Activated naive CD4-positive, alpha-beta T cell treated with anti-CD3 and anti-CD28 coated beads for 36 hours (primary cell): ENCODE results near the gene TATDN3. TPM values are rescaled to one million over a fixed set of nuclear protein-coding genes. Genes with fewer than 3 reads are reported as not detected.
A peak's percentile ranks its signal among the peaks of the same experiment; 100 is the strongest.

Experiments used
- CTCF ChIA-PET: fragments of 350-600 bp; sonication (Branson Sonifier 250); formaldehyde crosslinking; loops from one replicate; lab custom pipeline; 2021; ENCODE audit warnings: antibody characterized with exemption; lab: Charles Lee
- DNase-seq: peaks from one replicate; pipeline ENCODE4 v3.0.0-alpha.2; 2020
- H3K27ac Mint-ChIP-seq: one replicate; pipeline ENCODE4 v1.8.0; 2021; ENCODE audit warnings: mild to moderate bottlenecking, mixed read lengths
- H3K27me3 Mint-ChIP-seq: one replicate; pipeline ENCODE4 v1.8.0; 2021; ENCODE audit warnings: low read depth, mixed read lengths
- H3K36me3 Mint-ChIP-seq: one replicate; pipeline ENCODE4 v1.8.0; 2021; ENCODE audit warnings: low read depth, mixed read lengths
- H3K4me1 Mint-ChIP-seq: one replicate; pipeline ENCODE4 v1.8.0; 2021; ENCODE audit warnings: low read depth, mixed read lengths
- H3K4me3 Mint-ChIP-seq: one replicate; pipeline ENCODE4 v1.8.0; 2021; ENCODE audit warnings: mild to moderate bottlenecking, moderate library complexity, mixed read lengths
- H3K9me3 Mint-ChIP-seq: one replicate; pipeline ENCODE4 v1.8.0; 2021; ENCODE audit warnings: mixed read lengths
- intact Hi-C: fragments of 100-400 bp; cut with micrococcal nuclease; formaldehyde crosslinking; loops from one replicate; pipeline ENCODE4 v1.15.1; 2023
- total RNA-seq, 2 experiments: library from RNA; stranded (reverse); gene quantifications; one replicate each; pipeline ENCODE4 v1.2.3, GENCODE V29; 2021

The TATDN3 gene, protein sequence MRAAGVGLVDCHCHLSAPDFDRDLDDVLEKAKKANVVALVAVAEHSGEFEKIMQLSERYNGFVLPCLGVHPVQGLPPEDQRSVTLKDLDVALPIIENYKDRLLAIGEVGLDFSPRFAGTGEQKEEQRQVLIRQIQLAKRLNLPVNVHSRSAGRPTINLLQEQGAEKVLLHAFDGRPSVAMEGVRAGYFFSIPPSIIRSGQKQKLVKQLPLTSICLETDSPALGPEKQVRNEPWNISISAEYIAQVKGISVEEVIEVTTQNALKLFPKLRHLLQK
- total RNA-seq: 10 to 100 TPM; 14.9 to 16.9 TPM

DNA sequence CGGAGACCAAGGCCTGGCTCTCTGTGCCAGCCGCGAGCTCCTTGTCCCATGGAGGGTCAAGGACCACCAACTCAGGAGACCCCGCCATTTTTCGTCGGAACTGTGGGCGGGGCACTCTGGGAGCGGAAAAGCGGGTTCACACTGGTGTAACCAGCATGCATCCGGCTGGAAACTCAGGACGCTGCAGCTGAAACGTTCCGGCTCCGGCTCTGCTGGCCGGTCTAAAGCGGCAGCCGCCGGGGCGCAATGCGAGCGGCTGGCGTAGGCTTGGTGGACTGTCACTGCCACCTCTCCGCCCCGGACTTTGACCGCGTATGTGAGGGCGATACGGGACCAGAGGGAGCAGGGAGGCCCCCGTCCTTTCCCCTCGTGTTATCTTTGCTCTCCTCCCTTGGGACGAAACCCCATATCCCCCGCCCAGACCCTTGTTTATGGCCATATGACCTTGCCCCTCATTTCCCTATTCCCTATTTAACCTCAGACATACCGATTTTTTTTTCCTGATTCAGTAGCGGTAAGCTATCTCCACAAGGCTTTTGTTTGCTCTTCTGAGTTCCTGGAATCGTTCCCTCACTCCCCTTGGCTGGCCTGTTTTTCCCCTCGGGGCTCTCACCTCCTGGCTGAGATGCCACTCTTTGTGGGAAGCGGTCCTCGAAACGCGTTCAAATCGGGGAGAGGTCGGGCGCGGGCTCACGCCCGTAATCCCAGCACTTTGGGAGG, at the start of gene TATDN3, which contains the start of gene NSL1:
Gene TATDN3 (plus strand): TSS at position 219 of the 720 bp plus-strand sequence. CDS start 28 bp downstream, at position 247.
Gene NSL1 (minus strand): TSS at position 102 of the 720 bp plus-strand sequence. CDS start 14 bp downstream, at position 88.
- H3K9me3 Mint-ChIP-seq: no peaks in the 10 kb centered on the region
- peaks cover 33% of the 10 kb centered on the region for H3K4me1 Mint-ChIP-seq
- H3K27me3 Mint-ChIP-seq: no peaks in the 10 kb centered on the region
- H3K4me3 Mint-ChIP-seq: peak within 1 kb of the TSS; percentile 99
- H3K36me3 Mint-ChIP-seq: peaks cover 9% of the 10 kb centered on the region
- CTCF ChIA-PET: interaction anchor here (0.6 to 1.7 kb wide), 9 partner anchors 10 to 221 kb away, joined by 3 to 8 read pairs (median 3); partner anchors contain the start of genes BATF3 and FLVCR1
- peak within 1 kb of the TSS; percentile 90 for H3K27ac Mint-ChIP-seq
- intact Hi-C loops: loop anchor here (1.0 to 5.0 kb wide), 12 partner anchors 41 to 1535 kb away; partner anchors contain the start of genes ANGEL2, ATF3, DTL and FLVCR1
- DNase-seq: peak; percentile 94

DNA sequence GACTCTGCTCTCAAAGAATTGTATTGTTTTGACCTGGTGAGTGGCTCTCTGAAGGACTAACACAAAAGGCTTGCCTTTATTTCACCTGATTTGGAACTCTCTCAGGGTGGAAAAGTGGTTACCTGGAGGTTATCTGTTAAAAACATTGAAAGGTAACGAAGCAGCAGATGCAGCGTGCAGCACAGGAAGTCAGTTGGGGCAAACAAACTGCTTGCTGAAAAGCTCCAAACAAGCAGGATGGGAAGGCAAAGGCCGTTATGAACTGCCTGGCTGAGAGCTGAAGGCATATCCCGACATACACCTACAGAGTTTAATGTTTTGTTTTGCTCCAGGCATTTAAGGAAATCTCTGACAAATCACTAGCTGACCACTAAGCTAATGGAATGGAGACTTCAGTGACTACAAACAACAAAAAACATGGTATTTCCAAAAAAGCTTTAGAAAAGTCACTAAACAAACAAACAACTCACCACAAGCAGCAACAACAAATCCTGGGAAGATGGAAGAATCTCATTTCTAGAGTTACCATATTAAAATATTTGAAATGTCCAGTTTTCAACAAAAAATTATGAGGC, 47.7 kb upstream of the TATDN3 start:
- Mint-ChIP-seq H3K27me3 (no peaks in the 10 kb centered on the region), H3K36me3 (peaks cover 11% of the 10 kb centered on the region), H3K27ac (no peak overlapping the region), H3K4me1 (peaks cover 40% of the 10 kb centered on the region), H3K9me3 (peaks cover 10% of the 10 kb centered on the region), H3K4me3 (peak overlapping the region; percentile 0)
- CTCF ChIA-PET: interaction anchor here (0.6 to 1.9 kb wide), 4 partner anchors 9 to 132 kb away, joined by 3 to 7 read pairs (median 4); no protein-coding TSS in a partner anchor
- intact Hi-C loops: no loop called here
- peak; percentile 35 for DNase-seq

DNA sequence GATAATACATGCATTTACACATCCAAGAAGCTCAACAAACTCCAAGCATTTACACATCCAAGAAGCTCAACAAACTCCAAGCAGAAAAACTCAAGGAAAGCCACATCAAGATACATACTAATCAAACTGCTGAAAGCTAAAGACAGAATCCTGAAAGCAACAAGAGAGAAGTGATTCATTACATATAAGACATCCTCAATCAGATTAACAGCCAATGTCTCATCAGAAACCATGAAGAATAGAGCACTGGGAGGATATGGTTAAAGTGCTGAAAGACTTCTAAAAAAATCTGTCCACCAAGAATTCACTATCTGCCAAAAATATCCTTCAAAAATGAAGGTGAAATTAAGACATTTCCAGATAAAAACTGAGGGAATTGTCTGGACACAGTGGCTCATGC, 46.4 kb upstream of the TATDN3 start:
- Mint-ChIP-seq H3K27me3 (no peaks in the 10 kb centered on the region), H3K27ac (no peak overlapping the region), H3K4me1 (peaks cover 44% of the 10 kb centered on the region), H3K36me3 (peaks cover 11% of the 10 kb centered on the region), H3K9me3 (peaks cover 10% of the 10 kb centered on the region), H3K4me3 (no peak overlapping the region)
- CTCF ChIA-PET: interaction anchor here (1.5 kb wide), 1 partner anchor 43 kb away, joined by 4 read pairs; no protein-coding TSS in a partner anchor
- DNase-seq: no peak
- intact Hi-C loops: no loop called here

DNA sequence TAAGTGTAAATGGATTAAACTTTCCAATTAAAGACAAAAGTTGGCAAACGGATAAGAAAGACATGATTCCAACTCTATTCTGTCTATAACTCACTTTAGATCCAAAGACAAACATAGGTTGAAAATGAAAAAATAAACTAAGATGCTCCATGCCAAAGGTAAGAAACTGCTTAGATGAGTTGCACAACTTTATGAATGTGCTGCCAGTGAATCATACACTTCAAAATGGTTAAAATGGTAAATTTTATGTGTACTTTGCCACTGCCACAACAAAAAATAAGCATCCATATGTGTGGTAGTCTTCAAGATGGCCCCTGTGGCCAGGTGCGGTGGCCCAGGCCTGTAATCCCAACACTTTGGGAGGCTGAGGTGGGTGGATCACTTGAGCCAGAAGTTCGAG, 45.1 kb upstream of the TATDN3 start:
- DNase-seq: no peak
- CTCF ChIA-PET: interaction anchor here (0.8 to 0.9 kb wide), 3 partner anchors 22 to 45 kb away, joined by 3 to 4 read pairs (median 3); no protein-coding TSS in a partner anchor
- peaks cover 5% of the 10 kb centered on the region for H3K9me3 Mint-ChIP-seq
- H3K36me3 Mint-ChIP-seq: peaks cover 6% of the 10 kb centered on the region
- H3K4me3 Mint-ChIP-seq: no peak overlapping the region
- no peaks in the 10 kb centered on the region for H3K27me3 Mint-ChIP-seq
- no peak overlapping the region for H3K27ac Mint-ChIP-seq
- intact Hi-C loops: no loop called here
- peaks cover 44% of the 10 kb centered on the region for H3K4me1 Mint-ChIP-seq

DNA sequence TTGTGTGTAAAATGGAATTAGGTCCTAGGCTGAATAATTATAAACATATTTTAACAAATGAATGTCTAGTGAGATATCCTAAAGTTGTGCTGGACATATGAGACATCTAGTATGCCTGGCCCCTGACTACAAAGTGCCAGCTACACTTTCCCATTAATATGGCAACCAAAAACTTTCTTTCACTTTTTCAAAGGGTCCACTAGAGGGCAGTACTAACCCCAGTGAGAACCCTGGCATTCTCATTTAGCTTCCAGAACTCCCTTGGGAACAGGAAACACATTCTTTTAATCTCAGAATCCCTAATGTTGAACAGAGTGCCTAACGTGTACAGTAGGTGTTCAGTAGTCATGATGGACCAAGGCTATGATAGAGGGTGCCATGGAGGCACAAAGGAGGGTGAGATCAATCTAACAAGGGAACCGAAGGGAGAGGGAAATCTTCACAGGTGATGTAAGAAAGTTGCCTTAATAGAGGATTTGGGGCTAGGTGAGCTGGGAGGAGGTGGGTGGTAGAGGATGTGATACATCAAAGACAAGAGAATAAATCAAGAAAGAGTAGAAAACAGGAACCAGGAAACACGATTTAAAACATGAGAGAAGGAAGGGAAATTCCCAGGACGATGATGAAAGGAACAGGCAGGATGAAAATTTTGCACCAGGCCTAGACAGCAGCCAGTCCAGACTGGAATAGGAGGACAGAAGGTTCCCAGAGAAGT, 41.7 kb upstream of the TATDN3 start:
- Mint-ChIP-seq H3K27ac (peak overlapping the region; percentile 32), H3K4me1 (peaks cover 54% of the 10 kb centered on the region), H3K9me3 (no peaks in the 10 kb centered on the region), H3K27me3 (no peaks in the 10 kb centered on the region), H3K4me3 (no peak overlapping the region), H3K36me3 (peaks cover 3% of the 10 kb centered on the region)
- CTCF ChIA-PET: interaction anchor here (0.6 to 2.8 kb wide), 20 partner anchors 11 to 288 kb away, joined by 3 to 44 read pairs (median 4); no protein-coding TSS in a partner anchor
- intact Hi-C loops: loop anchor here (1.0 to 2.0 kb wide), 4 partner anchors 8 to 245 kb away; partner anchors contain the start of genes NSL1 and TATDN3
- peak; percentile 22 for DNase-seq

DNA sequence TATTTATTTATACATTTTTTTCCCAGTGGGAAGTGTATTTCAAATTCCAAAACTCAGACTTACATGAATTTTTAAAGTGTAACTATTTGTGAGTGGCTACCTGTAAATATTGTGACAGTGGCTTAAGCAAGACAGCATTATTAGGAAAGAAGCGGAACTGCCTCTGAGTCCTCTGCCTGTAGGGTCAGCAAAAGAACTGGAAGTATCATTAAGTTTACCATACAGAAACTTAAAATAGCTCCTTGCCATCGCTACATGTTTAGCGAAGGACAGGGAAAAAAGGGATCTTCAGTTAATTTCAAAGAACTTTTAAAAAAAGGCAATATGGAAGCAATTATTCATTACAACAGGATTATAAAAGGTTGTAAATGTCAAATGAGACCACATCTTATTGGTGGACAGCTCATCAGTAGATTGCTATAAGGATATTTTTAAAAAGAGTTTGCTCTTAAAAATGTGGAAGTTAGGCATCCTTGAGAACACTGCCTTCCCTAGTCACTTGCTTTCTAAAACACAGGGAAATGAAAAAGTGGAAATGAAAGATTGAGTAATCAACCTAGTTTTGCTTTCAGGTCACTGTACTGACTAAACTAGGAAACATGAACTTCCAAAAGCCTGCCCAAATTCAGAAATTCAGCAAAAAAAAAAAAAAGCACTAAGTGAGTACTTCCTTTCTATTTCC, 39.3 kb upstream of the TATDN3 start:
- Mint-ChIP-seq H3K36me3 (peaks cover 2% of the 10 kb centered on the region), H3K4me3 (no peak overlapping the region), H3K27me3 (no peaks in the 10 kb centered on the region), H3K27ac (no peak overlapping the region), H3K9me3 (no peaks in the 10 kb centered on the region), H3K4me1 (peaks cover 44% of the 10 kb centered on the region)
- CTCF ChIA-PET: interaction anchor here (0.6 to 1.8 kb wide), 10 partner anchors 9 to 296 kb away, joined by 3 to 6 read pairs (median 3); no protein-coding TSS in a partner anchor
- DNase-seq: no peak
- intact Hi-C loops: loop anchor here (1.0 to 2.0 kb wide), 3 partner anchors 17 to 52 kb away; no protein-coding TSS in a partner anchor

DNA sequence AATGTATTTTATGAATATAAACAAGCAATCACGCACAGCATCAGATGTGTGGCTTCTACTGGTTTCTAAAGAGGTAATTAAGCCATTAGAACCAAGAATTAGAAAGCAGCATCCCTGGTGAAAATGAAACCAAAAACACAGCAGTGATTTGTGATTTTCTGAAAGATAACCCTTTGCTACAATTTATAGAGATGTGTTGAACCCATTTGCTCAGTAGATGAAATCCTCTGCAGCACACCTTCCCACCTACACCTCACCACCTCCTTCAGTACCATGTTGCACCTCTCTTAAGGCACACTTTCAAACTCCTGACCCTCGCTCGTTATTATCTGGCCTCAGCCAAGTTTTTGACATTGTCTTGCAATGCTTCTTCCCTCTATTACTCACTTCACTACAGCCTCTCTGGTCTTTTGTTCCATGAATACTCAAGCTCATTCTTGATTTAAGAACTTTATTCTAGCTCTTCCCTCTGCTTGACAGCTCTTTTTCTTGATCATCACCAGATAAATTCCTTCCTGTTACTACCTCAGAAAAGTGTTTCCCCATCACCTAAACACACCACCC, 38.7 kb upstream of the TATDN3 start:
- H3K27ac Mint-ChIP-seq: peak overlapping the region; percentile 15

DNA sequence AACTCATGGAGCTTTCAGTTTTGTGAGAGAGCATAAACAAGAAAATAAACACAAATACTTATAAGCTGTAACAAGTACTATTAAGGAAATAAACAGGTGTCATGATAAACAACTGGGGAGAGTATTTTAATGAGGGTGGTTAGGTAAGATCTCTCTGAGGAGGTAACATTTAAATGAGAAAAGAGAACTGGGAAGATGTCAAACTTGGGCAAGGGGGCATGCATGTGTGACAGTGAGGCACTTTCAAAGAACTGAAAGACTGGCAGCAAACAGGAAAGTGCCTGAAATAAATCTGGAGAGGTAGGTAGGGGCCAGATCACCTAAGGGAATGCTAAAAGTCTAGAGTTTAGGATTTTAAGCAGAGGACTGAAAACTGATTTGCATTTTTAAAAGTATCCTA, 37.9 kb upstream of the TATDN3 start:
- Mint-ChIP-seq H3K27me3 (no peaks in the 10 kb centered on the region), H3K36me3 (peaks cover 4% of the 10 kb centered on the region), H3K4me3 (no peak overlapping the region), H3K4me1 (peaks cover 44% of the 10 kb centered on the region), H3K9me3 (no peaks in the 10 kb centered on the region), H3K27ac (no peak overlapping the region)
- CTCF ChIA-PET: interaction anchor here (0.6 to 1.7 kb wide), 10 partner anchors 10 to 296 kb away, joined by 3 to 6 read pairs (median 3); partner anchors contain the start of genes NSL1 and TATDN3
- no peak for DNase-seq
- intact Hi-C loops: loop anchor here (2.0 kb wide), 2 partner anchors 13 to 53 kb away; no protein-coding TSS in a partner anchor

More for the DNA sequence above, 38.7 kb upstream of the TATDN3 start:
- no peak for DNase-seq
- intact Hi-C loops: loop anchor here (1.0 to 2.0 kb wide), 3 partner anchors 16 to 52 kb away; no protein-coding TSS in a partner anchor
- CTCF ChIA-PET: interaction anchor here (0.6 to 1.8 kb wide), 13 partner anchors 9 to 297 kb away, joined by 3 to 6 read pairs (median 3); partner anchors contain the start of genes NSL1 and TATDN3
- Mint-ChIP-seq H3K36me3 (peaks cover 4% of the 10 kb centered on the region), H3K27me3 (no peaks in the 10 kb centered on the region), H3K4me3 (peak overlapping the region; percentile 8), H3K4me1 (peaks cover 44% of the 10 kb centered on the region), H3K9me3 (no peaks in the 10 kb centered on the region)

DNA sequence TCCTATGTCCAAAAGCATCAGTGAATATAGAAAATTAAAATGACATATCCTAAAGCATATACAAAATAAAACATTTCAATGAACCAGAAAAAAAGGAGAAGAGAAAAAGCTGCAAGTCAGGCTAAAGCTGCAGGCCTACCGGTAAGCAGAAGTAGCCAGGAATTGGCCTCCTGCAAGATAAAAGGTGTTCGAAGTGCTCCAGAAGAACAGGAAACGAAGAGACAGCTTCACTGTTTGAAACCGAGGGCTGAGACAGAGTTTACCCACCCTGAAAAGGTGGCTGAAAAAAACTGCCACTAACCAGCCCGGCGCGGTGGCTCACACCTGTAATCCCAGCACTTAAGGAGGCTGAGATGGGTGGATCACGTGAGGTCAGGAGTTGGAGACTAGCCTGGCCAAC, 37.5 kb upstream of the TATDN3 start:
- intact Hi-C loops: loop anchor here (2.0 kb wide), 1 partner anchor 13 kb away; no protein-coding TSS in a partner anchor
- H3K27me3 Mint-ChIP-seq: no peaks in the 10 kb centered on the region
- no peaks in the 10 kb centered on the region for H3K9me3 Mint-ChIP-seq
- H3K4me3 Mint-ChIP-seq: no peak overlapping the region
- peak; percentile 20 for DNase-seq
- H3K36me3 Mint-ChIP-seq: peaks cover 4% of the 10 kb centered on the region
- peaks cover 44% of the 10 kb centered on the region for H3K4me1 Mint-ChIP-seq
- H3K27ac Mint-ChIP-seq: no peak overlapping the region
- CTCF ChIA-PET: interaction anchor here (0.9 to 2.1 kb wide), 5 partner anchors 15 to 89 kb away, joined by 3 to 9 read pairs (median 4); no protein-coding TSS in a partner anchor

DNA sequence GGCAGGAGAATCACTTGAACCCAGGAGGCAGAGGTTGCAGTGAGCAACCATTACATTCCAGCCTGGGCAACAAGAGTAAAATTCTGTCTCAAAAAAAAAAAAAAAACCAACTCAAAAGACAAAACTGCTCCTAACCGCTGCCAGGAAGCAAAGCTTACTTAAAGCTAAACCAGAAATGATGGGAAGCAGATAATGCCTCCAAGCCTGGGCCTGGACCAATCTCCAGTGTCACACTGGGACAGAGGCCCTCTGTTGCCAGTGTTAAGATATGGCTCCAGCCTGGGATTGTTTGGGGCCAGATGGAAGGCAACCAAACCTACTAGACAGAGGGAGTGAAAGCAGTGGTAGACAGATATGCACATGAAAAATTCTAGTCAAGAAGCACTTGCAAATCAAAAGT, 37.0 kb upstream of the TATDN3 start:
- CTCF ChIA-PET: interaction anchor here (0.9 to 2.1 kb wide), 3 partner anchors 21 to 90 kb away, joined by 4 to 9 read pairs (median 6); no protein-coding TSS in a partner anchor
- no peaks in the 10 kb centered on the region for H3K9me3 Mint-ChIP-seq
- DNase-seq: no peak
- H3K4me3 Mint-ChIP-seq: no peak overlapping the region
- H3K27ac Mint-ChIP-seq: no peak overlapping the region
- peaks cover 4% of the 10 kb centered on the region for H3K36me3 Mint-ChIP-seq
- intact Hi-C loops: loop anchor here (2.0 kb wide), 1 partner anchor 14 kb away; no protein-coding TSS in a partner anchor
- peaks cover 40% of the 10 kb centered on the region for H3K4me1 Mint-ChIP-seq
- H3K27me3 Mint-ChIP-seq: no peaks in the 10 kb centered on the region
